ENCODE results near the gene CTNNA1. TPM values are rescaled to one million over a fixed set of nuclear protein-coding genes. Genes with fewer than 3 reads are reported as not detected.
"Not testable (repeated sequence)": the region's sequence is repeated elsewhere in the genome, so short reads cannot be mapped to it uniquely, and the experiment has no call there.

Gene CTNNA1
- total RNA-seq, 4 donors from 2014 or later, result 256 to 405 (median 341) TPM

DNA sequence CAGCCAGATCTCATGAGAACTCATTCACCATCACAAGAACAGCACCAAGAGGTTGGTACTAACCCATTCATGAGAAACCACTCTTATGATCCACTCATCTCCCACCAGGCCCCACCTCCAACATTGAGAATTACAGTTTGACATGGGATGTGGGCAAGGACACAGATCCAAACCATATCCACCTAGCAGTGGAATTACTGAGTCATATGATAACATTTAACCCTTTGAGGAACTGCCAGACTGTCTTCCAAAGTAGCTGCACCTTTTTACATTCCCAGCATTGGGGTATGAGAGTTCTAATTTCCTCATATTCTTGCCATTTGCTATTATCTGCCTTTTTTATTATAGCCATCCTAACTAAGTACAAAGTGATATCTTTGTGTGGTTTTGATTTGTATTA is 51.9 kb downstream of the CTNNA1 start:
- intact Hi-C loops (cut with DNase I), result no loop called here
- no peak overlapping the region for H3K27ac ChIP-seq
- H3K36me3 ChIP-seq, result no peaks in the 10 kb centered on the region
- peaks cover 0 to 22% of the 10 kb centered on the region in 2 donors for H3K4me1 ChIP-seq
- H3K4me3 ChIP-seq (replicated peaks in 1 of 3), result no peak overlapping the region
- no peaks in the 10 kb centered on the region for H3K9me3 ChIP-seq
- no peaks in the 10 kb centered on the region for H3K27me3 ChIP-seq
- TF ChIP-seq, protein P1, sequence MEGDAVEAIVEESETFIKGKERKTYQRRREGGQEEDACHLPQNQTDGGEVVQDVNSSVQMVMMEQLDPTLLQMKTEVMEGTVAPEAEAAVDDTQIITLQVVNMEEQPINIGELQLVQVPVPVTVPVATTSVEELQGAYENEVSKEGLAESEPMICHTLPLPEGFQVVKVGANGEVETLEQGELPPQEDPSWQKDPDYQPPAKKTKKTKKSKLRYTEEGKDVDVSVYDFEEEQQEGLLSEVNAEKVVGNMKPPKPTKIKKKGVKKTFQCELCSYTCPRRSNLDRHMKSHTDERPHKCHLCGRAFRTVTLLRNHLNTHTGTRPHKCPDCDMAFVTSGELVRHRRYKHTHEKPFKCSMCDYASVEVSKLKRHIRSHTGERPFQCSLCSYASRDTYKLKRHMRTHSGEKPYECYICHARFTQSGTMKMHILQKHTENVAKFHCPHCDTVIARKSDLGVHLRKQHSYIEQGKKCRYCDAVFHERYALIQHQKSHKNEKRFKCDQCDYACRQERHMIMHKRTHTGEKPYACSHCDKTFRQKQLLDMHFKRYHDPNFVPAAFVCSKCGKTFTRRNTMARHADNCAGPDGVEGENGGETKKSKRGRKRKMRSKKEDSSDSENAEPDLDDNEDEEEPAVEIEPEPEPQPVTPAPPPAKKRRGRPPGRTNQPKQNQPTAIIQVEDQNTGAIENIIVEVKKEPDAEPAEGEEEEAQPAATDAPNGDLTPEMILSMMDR (IDR thresholded peaks at IDR 0.05), result no peak
- TF ChIP-seq POLR2A (IDR thresholded peaks at IDR 0.05), result no peak
- no peak for DNase-seq

DNA sequence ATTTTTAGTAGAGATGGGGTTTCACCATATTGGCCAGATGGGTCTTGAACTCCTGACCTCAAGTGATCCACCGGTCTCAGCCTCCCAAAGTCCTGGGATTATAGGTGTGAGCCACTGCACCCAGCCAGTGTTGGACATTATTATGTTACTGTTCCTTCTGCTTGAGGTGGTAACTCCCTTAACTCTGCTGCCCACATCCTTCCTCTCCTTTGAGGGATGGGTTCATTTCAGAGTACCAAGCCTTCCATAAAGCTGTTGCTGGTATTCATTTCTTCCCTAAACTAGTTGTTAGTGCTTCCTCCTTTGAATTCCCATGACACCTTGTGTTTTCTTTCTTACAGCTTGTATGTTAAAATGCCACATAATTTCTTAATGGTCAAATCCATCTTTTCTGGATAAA is 54.0 kb downstream of the CTNNA1 start:
- H3K4me1 ChIP-seq, result peaks cover 0 to 22% of the 10 kb centered on the region in 2 donors
- H3K27me3 ChIP-seq, result no peaks in the 10 kb centered on the region
- H3K4me3 ChIP-seq (replicated peaks in 1 of 3), result no peak overlapping the region
- TF ChIP-seq, protein P1 (IDR thresholded peaks at IDR 0.05), result no peak
- TF ChIP-seq POLR2A (IDR thresholded peaks at IDR 0.05), result no peak
- whole genome bisulfite sequencing, 2 donors, result 86 to 100% methylated on average over 1 of the region's 1 CpG
- H3K36me3 ChIP-seq, result no peaks in the 10 kb centered on the region
- intact Hi-C loops (cut with DNase I), result no loop called here
- no peak for DNase-seq
- no peak overlapping the region for H3K27ac ChIP-seq
- H3K9me3 ChIP-seq, result no peaks in the 10 kb centered on the region

GRCh38 chr5:138809391-138809790 is 56.2 kb downstream of the CTNNA1 start:
- H3K9me3 ChIP-seq, result no peaks in the 10 kb centered on the region
- H3K27ac ChIP-seq, result no peak overlapping the region
- DNase-seq, result no peak
- H3K4me1 ChIP-seq, result peaks cover 0 to 8% of the 10 kb centered on the region in 2 donors
- H3K36me3 ChIP-seq, result peaks cover 0 to 4% of the 10 kb centered on the region in 2 donors
- H3K4me3 ChIP-seq (replicated peaks in 1 of 3), result no peak overlapping the region
- TF ChIP-seq POLR2A (IDR thresholded peaks at IDR 0.05), result no peak
- TF ChIP-seq, protein P1 (IDR thresholded peaks at IDR 0.05), result no peak
- H3K27me3 ChIP-seq, result no peaks in the 10 kb centered on the region
- intact Hi-C loops (cut with DNase I), result no loop called here

DNA sequence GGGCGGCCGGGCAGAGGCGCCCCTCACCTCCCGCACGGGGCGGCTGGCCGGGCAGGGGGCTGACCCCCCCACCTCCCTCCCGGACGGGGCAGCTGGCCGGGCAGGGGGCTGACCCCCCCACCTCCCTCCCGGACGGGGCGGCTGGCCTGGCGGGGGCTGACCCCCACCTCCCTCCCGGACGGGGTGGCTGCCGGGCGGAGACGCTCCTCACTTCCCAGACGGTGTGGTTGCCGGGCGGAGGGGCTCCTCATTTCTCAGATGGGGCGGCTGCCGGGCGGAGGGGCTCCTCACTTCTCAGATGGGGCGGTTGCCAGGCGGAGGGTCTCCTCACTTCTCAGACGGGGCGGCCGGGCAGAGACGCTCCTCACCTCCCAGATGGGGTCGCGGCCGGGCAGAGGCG is 57.6 kb downstream of the CTNNA1 start:
- H3K9me3 ChIP-seq; H3K4me3 ChIP-seq (replicated peaks in 1 of 3); H3K27ac ChIP-seq; H3K27me3 ChIP-seq; intact Hi-C loops (cut with DNase I); H3K4me1 ChIP-seq; DNase-seq; H3K36me3 ChIP-seq: not testable (repeated sequence)
- WGBS, 2 donors, result 96 to 100% methylated on average over 5 to 9 of the region's 35 CpGs

- H3K36me3 ChIP-seq, result peaks cover 0 to 4% of the 10 kb centered on the region in 2 donors
- H3K27ac ChIP-seq, result no peak overlapping the region
- WGBS, 2 donors, result 95 to 96% methylated on average over 5 of the region's 5 CpGs
- TF ChIP-seq, protein P1 (IDR thresholded peaks at IDR 0.05), result no peak
- no peak for TF ChIP-seq POLR2A (IDR thresholded peaks at IDR 0.05)
- no peaks in the 10 kb centered on the region for H3K27me3 ChIP-seq
- H3K4me1 ChIP-seq, result no peaks in the 10 kb centered on the region
- DNase-seq, result no peak
- intact Hi-C loops (cut with DNase I), result no loop called here
- H3K4me3 ChIP-seq (replicated peaks in 1 of 3), result no peak overlapping the region
- H3K9me3 ChIP-seq, result no peaks in the 10 kb centered on the region
These were observed 62.3 kb downstream of the CTNNA1 start for GRCh38 chr5:138815529-138815928.

DNA sequence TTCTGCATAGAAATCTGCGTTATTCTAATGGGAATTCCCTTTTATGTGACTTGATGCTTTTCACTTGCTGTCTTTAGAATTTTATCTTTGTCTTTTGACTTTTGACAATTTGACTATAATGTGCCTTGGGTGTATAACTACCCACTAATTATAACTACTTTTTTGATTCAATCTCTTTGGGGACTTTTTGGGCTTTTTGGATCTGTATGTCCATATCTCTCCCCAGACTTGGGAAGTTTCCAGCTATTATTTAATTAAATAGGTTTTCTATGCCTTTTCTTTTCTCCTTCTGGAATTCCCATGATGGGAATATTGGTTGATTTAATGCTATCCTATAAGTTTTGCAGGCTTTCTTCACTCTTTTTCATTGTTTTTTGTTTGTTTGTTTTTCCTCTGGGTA is 64.0 kb downstream of the CTNNA1 start:
- TF ChIP-seq, protein P1 (IDR thresholded peaks at IDR 0.05), result no peak
- TF ChIP-seq POLR2A (IDR thresholded peaks at IDR 0.05), result no peak
- Histone ChIP-seq H3K27me3 (no peaks in the 10 kb centered on the region), H3K27ac (no peak overlapping the region), H3K36me3 (peaks cover 0 to 4% of the 10 kb centered on the region in 2 donors), H3K9me3 (no peaks in the 10 kb centered on the region), H3K4me3 (replicated peaks in 1 of 3) (no peak overlapping the region), H3K4me1 (no peaks in the 10 kb centered on the region)
- 98 to 100% methylated on average over 1 of the region's 1 CpG for WGBS, 2 donors
- intact Hi-C loops (cut with DNase I), result no loop called here
- no peak for DNase-seq

All from thyroid gland (tissue), 4 donors.